ENCODE data around the gene THSD4. TPM values are rescaled to one million over a fixed set of nuclear protein-coding genes. Genes with fewer than 3 reads are reported as not detected.

THSD4 gene
- total RNA-seq, 1 donor from 2014 or later = 5.1 TPM

DNA sequence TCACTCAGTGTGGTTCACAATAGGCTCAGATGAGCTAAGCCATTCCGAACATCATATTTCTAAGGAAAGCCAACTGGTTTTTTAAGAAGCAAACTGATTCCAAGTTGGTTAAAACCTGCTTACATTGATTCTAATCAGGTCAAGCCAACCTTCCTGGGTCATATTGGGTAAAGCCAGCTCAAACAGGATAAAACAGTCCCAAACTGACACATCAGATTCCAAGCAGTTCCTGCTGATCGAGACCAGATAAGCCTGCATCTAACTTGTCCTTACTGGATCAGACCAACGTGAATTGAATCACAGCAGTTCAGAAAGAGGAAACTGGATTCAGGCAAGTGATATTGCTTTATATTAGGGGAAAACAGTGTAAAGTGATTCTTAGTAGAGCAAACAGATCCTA is 18.6 kb upstream of the THSD4 start:
- DNase-seq (ENCODE audit: low spot score) = no peak

DNA sequence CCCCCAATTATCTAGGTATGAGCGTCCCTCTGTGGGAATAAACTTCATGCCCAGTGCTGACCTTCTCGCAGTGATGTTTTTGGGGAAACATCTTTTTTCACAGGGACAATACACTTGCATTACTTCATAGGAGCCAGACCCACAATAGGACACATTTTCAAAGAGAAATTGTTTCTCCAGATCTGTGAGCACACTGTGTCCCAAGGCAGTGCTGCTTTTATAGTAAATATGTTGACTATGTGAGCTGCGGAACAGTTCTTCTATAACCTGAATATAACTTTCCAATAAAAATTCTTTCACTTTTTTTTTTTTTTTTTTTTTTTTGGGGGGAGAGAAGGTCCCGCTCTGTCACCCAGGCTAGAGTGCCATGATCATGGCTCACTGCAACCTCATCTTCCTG is 17.4 kb upstream of the THSD4 start:
- no peak for DNase-seq (ENCODE audit: low spot score)

DNA sequence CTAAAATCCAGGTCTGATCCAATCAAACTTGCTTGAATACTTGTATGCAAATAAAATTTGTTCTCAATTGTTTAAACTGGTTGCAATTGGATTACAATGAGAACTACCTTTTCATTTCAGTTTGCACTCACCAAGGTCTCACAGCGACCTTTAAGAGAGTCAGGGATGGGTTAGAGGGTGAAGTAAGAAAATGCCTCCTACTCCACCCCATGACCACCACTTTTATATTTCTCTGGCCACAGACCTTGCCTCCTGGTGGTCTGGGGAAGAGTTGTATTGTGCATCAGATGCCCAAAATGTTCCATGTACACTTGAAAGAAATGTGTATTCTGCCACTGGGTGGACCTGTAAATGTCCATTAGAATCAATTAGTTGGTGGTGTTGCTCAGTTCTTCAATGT is 16.4 kb upstream of the THSD4 start:
- no peak for DNase-seq (ENCODE audit: low spot score)

DNA sequence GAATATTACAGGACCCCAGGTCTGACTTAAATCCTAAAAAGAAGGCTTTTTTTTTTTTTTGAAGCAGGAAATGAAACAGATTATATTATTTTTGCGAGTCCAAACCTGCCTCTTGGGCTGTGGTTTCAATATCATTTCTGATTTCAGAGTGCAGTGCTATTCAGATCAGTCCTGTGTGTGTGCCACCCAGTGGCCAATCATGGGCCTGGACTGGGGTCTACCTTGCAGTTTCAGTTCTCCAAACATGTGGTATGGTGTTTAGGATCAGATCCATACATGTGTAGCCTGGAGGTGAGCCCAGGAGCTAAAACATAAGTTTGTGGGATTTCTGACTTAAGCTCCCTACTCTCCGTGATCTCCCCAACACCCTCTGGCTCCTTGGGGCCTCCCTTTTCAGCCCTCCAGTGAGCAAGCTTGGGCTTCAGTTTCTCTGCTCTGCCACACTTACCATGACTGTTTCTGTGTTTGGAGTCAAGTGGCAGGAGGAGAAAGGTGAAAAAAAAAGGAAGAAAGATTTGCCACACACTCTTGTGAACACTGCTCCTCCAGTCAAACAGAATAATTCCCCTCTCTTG is 12.1 kb upstream of the THSD4 start:
- no peak for DNase-seq (ENCODE audit: low spot score)

DNA sequence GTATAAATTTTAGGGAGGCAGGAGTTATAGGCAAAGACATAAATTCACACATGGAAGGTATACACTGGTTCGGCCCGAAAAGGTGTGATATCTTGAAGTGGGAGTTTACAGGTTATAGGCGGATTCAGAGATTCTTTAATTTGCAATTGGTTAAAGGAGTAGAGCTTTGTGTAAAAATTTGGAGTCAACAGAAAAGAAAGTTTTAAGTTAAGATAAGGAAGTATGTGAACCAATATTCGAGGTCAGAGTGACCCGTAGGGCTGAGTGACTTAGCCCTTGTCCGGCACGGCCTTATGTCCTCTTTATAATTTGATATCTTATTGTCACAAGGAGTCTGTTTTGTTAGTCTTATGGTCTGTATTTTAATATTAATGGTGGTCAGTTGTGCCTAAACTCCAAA is 10.6 kb upstream of the THSD4 start:
- no peak for DNase-seq (ENCODE audit: low spot score)

DNA sequence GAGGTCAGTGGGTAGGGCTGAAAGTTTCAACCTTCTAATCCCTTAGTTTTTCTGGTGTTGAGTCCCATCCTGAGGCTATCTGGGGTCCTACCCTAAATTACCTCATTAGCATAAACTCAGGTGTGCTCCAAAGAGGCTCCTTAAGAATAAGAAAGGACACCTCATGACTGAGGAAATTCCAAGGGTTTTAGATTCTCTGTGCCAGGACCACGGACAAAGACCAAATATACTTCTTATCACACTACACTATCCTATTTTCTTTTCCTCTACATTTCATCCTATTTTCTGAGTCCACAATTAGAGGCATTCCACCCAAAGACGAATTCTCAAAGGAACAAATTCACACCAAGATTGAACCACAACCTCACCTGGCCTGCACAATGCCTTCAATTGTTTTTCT is 9.8 kb upstream of the THSD4 start:
- no peak for DNase-seq (ENCODE audit: low spot score)

DNA sequence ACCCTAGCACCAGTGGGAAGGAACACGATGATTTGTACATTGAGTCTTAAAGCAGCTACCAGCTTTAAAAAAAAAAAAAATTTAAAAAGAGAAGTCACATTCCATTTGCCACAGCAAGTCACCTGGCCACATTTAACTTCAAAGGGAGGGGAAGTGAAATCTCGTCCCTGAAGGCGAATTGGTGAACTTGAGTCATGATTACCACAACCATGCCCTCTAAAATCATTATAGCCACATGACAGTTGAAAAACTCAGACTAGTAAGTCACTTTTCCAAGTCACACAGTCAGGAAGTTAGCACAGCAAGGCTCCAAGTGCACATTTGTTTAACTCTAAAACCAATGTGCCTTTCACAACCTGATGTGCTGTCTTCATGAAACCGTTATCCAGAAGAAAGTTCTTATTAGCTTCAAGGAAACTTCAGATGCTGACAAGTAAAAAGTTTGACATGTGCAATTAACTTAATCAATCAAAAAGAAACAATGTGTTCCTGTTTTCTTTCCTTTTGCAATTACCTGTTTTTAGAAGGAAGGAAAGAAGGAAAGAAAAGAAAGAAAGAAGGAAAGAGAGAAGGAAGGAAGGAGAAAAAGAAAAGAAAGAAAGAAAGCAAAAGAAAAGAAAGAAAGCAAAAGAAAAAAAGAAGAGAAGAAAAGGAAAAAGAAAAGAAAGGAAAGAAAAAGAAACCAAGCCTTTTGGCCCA is 8.3 kb upstream of the THSD4 start:
- no peak for DNase-seq (ENCODE audit: low spot score)

DNA sequence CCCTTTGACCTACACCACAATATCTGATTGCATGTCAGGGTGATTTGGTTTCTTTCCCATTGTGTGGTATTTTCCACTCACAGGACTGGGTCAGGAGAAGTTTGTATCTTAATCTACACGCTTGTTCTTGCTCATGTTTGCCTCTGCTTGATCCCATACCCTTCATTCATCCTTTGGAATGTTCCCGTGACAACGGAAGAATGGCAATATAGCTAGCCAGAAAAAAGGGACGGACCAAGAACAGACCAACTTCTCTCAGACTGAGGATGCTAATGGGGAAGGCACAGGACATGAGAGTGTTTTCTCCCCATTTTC is 7.8 kb upstream of the THSD4 start:
- no peak for DNase-seq (ENCODE audit: low spot score)

DNA sequence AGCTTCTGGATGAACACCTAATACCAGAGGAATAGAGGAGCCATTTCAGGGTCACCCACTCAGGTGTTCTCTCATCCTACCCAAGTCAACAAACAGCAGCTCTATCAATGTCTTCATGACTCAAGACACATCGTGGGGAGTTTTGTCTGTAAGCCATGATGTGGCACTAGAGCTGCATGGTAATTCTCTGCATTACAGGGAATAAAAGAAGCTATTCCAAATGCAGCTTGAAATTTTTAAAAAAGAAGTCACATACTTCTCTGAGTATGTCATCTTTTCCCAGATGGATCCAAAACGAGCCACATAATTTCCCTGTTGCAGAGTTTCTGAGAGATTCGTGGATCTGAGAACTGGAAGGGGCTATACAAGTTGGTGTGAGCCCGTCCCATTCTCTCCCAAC is 6.1 kb upstream of the THSD4 start:
- no peak for DNase-seq (ENCODE audit: low spot score)

DNA sequence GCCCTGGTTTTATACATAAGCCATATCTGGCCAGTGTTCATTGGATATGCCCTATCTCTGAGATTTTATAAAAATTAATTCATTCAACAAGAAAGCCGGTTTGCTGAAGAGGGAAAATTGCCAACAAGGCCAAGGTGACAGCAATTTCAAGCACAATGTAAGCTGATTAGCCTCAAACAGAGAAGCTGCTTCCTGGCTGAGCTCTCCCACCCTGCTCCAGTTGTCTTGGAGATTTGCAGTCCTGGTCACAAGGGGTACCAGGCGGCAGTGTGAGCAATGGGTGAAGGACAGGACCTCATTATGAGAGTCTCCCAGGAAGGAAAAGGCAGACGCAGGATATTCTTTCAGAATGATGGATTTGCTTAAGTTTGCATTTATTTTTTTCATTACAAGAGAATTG is 5.4 kb upstream of the THSD4 start:
- no peak for DNase-seq (ENCODE audit: low spot score)

DNA sequence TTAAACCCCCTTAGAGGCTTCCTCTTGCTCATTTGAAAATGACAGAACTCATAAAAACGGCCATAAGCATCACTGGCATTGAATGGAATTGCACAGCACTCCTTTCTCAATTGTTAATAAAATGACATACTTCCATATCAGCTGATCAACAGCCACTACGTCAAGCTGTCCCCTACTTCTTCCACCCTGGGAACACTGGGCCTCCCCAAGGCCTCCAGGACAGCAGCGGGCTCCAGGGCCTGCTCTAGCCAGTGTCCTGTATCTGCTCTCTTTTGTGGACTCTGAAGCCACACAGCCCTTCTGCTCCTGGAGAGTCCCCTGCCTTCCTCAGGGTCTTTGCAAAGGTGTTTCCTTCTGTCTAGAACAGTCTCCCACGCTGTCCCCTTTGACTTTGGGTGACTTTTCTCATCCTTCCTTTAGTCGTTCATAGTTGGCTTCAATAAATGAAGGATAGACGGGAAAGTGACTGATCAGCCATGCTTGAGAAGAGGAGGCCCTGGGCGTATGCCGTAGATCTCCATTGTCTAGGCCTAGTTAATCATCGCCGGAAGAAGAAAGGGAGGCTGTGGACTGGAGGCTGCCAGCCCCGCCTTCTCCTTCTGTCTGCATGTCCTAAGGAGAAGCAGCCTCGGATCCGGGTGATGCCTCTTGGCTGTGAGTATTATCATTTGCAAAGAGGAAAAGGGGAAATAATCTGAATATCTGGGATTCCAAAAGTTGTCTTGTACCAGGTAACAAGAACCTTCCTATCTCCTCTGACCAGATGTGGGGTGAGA is 4.7 kb upstream of the THSD4 start:
- DNase-seq (ENCODE audit: low spot score) = no peak

DNA sequence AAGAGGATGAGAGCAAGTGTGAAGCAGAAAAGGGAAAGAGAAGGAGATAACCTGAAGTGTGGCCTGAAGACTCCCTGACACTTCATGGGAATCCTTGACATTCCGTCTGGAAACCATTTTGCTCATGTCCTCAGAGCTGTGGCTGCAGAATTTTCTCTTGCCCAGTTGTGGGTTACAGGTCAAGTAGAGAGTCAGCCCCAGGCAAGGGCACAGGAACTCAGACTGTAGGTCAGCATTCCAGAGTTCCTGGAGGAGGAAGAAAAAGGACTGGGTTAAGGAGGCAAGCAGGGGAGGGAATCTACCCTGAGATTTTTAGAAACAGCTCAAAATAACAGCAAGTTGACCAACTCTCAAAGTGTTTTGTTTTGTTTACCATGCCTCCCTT is 4.1 kb upstream of the THSD4 start:
- no peak for DNase-seq (ENCODE audit: low spot score)

DNA sequence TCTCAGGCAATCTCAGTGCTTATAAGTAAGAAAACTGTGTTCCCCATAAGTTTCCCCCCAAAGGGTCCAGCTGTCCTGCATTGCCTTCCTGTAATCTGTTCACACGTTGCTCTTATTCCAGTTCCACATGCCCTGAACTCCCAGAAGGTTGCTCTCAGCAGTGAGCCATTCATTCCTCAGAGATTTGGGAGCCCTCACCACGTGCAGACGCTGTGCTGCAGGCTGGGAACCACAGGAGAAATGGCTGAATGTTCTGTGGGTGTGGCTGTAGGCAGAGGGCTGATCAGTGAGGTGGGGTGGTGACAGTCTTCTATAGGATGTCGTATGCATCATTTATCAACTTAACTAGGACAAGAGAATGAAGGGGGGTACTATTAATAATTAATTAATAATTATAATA is 3.3 kb upstream of the THSD4 start:
- DNase-seq (ENCODE audit: low spot score) = no peak

DNA sequence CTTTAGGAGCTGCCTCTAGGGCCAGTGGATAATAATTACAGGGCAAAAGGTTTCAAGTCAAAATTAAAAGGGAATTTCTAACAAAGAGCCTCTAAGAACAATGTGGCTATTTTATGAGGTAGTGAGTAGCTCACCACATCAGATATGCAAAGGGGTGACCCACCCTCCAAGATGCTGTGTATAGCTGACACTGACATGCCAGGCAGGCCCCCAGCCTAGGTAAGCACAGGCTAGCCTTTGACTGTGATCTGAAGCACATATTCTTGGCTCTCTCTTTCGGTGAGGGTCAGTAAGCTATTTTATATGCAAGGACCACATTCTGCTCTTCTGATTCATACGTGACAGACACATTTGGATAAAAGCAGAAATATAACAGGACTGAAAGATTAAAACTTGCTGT is 2.8 kb upstream of the THSD4 start:
- no peak for DNase-seq (ENCODE audit: low spot score)

DNA sequence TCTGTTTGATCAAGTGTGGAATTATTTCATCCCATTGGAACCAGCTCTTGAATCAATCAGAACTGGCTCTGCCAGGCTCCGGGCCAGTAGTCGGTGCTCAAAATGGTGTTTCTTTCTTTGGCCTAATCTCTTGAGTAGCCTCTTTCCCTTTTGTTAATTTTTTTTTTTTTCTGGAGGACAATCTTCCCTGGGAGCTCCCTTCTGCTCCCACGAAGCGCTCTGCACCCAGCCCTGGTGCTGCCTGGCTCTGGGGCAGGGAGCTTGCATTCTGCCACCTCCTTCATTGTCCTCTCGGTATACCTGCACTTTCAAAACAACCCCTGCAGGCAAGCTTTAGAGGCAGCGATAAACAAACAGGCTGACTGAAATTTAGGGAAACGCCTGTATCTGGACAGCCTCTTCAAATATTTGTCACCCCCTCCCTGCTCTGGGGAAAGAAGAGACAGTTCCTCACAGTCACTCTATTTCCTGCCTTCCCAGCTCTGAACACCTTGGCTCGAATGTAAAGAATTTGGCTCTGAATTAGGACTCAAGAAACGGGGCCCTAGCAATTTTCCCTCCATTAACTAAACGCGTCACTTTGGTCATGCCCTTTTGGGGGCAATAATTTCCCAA is 1.1 kb upstream of the THSD4 start:
- no peak for DNase-seq (ENCODE audit: low spot score)

DNA sequence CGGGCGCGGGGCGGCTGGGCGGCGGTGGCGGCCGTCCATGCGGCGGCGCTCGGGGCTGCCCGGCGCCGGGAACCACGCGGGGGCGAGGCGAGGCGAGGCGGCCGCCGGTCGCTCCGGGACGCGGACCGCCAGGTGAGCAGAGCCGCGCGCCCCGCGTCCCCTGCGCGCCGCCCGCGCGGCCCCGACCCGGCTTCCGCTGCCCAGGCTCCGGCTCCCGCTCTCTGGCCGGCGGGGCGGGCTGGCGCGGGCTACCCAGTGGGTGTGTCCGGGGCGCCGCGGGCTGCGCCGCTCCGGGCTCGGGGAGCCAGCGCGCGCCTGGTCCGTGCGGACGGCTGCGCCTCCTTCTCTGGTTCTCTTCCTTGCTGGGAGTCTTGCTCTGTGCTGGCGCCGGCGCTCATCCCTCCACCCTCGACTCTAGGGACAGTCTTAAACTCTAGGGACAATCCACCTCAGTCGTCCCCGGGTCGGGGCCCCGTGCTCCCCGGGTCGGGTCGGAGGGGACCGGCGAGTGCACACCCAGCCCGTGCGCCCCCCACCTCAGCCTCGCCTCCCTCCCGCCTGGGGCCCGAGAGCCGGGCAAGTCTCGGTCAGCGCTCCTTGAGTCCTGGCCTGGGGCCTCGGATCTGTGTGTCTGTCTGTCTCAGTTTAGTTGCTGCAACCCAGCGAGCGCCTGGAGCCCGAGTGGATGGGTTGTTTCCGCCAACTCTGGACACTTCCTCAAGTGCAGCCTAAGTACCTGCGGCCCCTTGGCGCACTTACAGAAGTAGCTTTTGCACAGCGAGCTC is 488 bp downstream of the THSD4 start:
- no peak for DNase-seq (ENCODE audit: low spot score)

DNA sequence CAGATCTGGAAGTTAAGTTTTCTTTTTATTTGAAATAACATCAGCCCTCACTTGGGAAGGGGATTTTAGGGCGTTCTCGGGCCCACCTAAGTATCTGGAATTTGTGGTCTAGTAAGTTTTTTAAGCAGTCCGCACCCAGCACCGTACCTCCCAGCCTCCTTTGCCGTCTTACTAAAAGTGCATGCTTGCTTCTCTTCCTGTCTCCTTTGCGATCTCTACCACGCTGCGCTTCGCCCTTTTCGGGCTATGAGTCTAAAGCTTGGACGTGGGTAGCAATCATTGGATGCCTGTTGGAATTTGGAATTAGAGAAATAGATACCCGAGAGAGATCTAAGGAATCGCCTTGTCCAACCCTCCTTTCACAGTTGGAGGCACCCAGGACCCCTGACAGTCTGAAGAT is 1.1 kb downstream of the THSD4 start:
- DNase-seq (ENCODE audit: low spot score) = no peak

DNA sequence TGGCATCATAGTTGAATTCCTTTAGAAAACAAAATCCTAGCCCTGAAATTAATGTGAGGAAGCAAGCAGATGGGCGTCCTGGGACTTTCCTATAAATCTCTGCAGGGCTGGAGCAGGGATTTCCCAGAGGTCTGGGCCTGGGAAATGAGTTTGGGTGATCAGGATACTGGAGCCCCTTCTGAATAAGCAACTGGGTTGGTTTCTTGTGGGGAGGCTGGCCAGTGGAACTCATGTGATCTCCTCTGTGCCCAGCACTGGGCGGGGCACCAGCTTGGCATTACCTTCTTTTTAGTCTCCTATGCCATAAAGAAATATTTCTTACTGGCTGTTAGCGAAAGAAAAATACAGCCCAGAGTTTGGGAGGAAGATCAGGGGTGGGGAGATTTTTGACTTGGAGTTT is 1.7 kb downstream of the THSD4 start:
- no peak for DNase-seq (ENCODE audit: low spot score)

DNA sequence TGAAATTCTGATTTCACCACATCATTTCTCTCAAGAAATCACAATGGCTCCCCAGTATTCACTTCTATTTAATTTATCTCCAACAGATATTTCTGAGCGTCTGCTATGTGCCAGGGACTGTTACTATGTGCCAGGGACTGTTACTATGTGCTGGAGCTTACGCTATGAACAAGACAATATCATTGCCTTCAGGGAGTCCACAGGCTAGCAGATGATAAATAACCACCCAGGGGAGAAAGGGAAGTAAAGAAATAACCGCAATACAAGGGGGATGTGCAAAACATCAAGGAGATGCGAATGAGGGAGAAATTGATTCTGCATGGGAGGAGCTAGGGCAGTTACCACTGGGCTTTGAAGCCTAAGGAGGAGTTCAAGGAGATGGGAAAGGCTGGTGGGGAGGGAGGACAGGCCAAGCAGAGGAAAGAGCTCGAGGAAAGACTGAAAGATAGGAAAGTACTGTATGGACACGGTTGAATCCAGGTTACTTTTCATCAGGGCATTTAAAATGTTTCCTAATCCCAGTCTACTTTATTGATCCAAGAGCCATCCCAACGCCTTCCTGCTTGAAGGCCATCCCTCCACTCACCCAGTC is 2.5 kb downstream of the THSD4 start:
- DNase-seq (ENCODE audit: low spot score) = no peak

DNA sequence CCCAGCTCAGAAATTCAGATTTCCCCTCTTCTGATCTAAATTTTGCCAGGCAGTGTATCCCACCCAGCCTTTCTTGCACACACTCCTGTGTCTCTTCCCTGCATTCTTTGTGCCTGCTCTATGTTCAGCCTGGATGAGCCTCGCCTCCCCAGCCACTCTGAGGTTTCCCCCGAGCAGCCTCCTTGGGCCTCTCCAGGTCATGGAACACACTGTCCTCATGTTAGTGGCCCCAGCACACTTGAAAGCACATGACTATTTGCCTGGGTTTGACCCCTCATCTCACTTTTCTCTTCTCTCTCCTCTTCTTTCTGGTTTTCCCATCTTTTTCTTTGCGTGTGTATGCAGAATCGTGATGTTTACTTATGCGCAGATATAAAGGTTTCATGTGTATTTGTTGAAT is 3.1 kb downstream of the THSD4 start:
- DNase-seq (ENCODE audit: low spot score) = no peak

DNA sequence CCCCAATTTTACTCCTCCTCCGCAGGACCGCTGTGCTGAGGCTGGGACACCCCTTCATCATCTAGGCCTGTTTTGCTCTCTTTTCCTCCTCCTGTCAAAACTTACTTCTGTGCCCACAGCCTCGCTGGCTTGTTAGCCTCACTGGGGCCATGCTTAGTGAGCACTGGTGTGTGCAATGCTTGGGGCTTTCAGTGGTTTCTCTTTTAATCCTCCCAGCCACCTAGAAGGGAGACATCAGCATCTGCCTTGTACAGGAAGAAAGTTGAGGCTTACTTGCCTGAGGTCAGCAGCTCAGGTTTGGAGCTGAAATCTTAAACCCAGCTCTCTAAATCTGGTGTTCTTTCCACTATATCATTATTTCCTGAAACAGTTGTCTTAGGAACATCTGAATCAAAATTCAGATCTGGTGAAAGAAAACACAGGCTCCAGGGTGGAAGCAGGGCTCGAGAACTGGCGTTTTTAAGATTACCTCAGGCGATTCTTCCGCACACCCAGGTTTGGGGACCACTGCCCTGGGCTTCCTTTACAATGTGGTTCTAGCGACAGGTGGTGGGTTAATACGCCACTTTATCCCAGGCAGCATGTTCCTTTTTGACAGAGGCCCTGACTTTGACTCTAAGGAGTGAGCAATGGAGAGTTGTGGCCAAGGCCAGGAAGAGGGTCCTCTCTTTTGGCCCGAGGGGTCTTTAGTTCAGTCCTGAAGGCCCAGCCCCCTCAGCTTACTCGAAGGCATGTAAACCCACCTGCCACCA is 3.8 kb downstream of the THSD4 start:
- no peak for DNase-seq (ENCODE audit: low spot score)

Data from mesenteric fat pad (tissue), 1 donor.